ENCODE data around the gene NTN3.
A peak's percentile ranks its signal among the peaks of the same experiment; 100 is the strongest.

The NTN3 gene

GRCh38 chr16:2456551-2457153 lies 14.4 kb upstream of the NTN3 start:
- Histone ChIP-seq H3K9me3 (ENCODE audit: control insufficient read depth in 5 of 5, low read length in 5 of 5) (peaks cover 0 to 3% (median 0%) of the 10 kb centered on the region in 5 donors), H3K36me3 (ENCODE audit: control insufficient read depth in 5 of 5, insufficient read depth in 5 of 5, low read length in 5 of 5) (peaks cover 0 to 31% (median 28%) of the 10 kb centered on the region in 5 donors), H3K27ac (ENCODE audit: low read depth, low read length) (no peak overlapping the region), H3K4me1 (ENCODE audit: control insufficient read depth in 5 of 5, insufficient read depth in 5 of 5, low read length in 5 of 5) (peaks cover 0 to 23% (median 15%) of the 10 kb centered on the region in 5 donors), H3K27me3 (ENCODE audit: control insufficient read depth in 5 of 5, insufficient read depth in 4 of 5, low read length in 5 of 5) (no peaks in the 10 kb centered on the region), H3K9ac (ENCODE audit: low read length in 5 of 5) (no peak overlapping the region), H3K4me3 (ENCODE audit: low read depth in 1 of 5, low read length in 5 of 5) (no peak overlapping the region)

GRCh38 chr16:2457267-2457666 lies 13.8 kb upstream of the NTN3 start:
- H3K27me3 ChIP-seq (ENCODE audit: control insufficient read depth in 5 of 5, insufficient read depth in 4 of 5, low read length in 5 of 5) = no peaks in the 10 kb centered on the region
- H3K27ac ChIP-seq (ENCODE audit: low read depth, low read length) = no peak overlapping the region
- no peak overlapping the region for H3K4me3 ChIP-seq (ENCODE audit: low read depth in 1 of 5, low read length in 5 of 5)
- peak overlapping the region in 1 of 5 donors; percentile 44 for H3K9ac ChIP-seq (ENCODE audit: low read length in 5 of 5)
- peaks cover 0 to 23% (median 15%) of the 10 kb centered on the region in 5 donors for H3K4me1 ChIP-seq (ENCODE audit: control insufficient read depth in 5 of 5, insufficient read depth in 5 of 5, low read length in 5 of 5)
- peaks cover 0 to 3% (median 0%) of the 10 kb centered on the region in 5 donors for H3K9me3 ChIP-seq (ENCODE audit: control insufficient read depth in 5 of 5, low read length in 5 of 5)
- peaks cover 0 to 29% (median 27%) of the 10 kb centered on the region in 5 donors for H3K36me3 ChIP-seq (ENCODE audit: control insufficient read depth in 5 of 5, insufficient read depth in 5 of 5, low read length in 5 of 5)

GRCh38 chr16:2457946-2458345 lies 13.2 kb upstream of the NTN3 start:
- no peak overlapping the region for H3K27ac ChIP-seq (ENCODE audit: low read depth, low read length)
- no peak overlapping the region for H3K9ac ChIP-seq (ENCODE audit: low read length in 5 of 5)
- H3K36me3 ChIP-seq (ENCODE audit: control insufficient read depth in 5 of 5, insufficient read depth in 5 of 5, low read length in 5 of 5) = peaks cover 0 to 28% (median 24%) of the 10 kb centered on the region in 5 donors
- no peak overlapping the region for H3K4me3 ChIP-seq (ENCODE audit: low read depth in 1 of 5, low read length in 5 of 5)
- H3K27me3 ChIP-seq (ENCODE audit: control insufficient read depth in 5 of 5, insufficient read depth in 4 of 5, low read length in 5 of 5) = no peaks in the 10 kb centered on the region
- H3K9me3 ChIP-seq (ENCODE audit: control insufficient read depth in 5 of 5, low read length in 5 of 5) = peaks cover 0 to 3% (median 0%) of the 10 kb centered on the region in 5 donors
- H3K4me1 ChIP-seq (ENCODE audit: control insufficient read depth in 5 of 5, insufficient read depth in 5 of 5, low read length in 5 of 5) = peaks cover 0 to 23% (median 15%) of the 10 kb centered on the region in 5 donors

GRCh38 chr16:2458887-2459646 lies 12.0 kb upstream of the NTN3 start:
- Histone ChIP-seq H3K9ac (ENCODE audit: low read length in 5 of 5) (peak overlapping the region in 4 of 5 donors; percentile 68 to 89 (median 75)), H3K4me3 (ENCODE audit: low read depth in 1 of 5, low read length in 5 of 5) (peak overlapping the region; percentile 59 to 84 (median 78)), H3K27ac (ENCODE audit: low read depth, low read length) (no peak overlapping the region), H3K4me1 (ENCODE audit: control insufficient read depth in 5 of 5, insufficient read depth in 5 of 5, low read length in 5 of 5) (peaks cover 0 to 23% (median 15%) of the 10 kb centered on the region in 5 donors), H3K9me3 (ENCODE audit: control insufficient read depth in 5 of 5, low read length in 5 of 5) (peaks cover 0 to 3% (median 0%) of the 10 kb centered on the region in 5 donors), H3K27me3 (ENCODE audit: control insufficient read depth in 5 of 5, insufficient read depth in 4 of 5, low read length in 5 of 5) (no peaks in the 10 kb centered on the region), H3K36me3 (ENCODE audit: control insufficient read depth in 5 of 5, insufficient read depth in 5 of 5, low read length in 5 of 5) (peaks cover 0 to 20% (median 15%) of the 10 kb centered on the region in 5 donors)

- peak within 1 kb of the TSS in 4 of 5 donors; percentile 68 to 89 (median 75) for H3K9ac ChIP-seq (ENCODE audit: low read length in 5 of 5)
- H3K4me3 ChIP-seq (ENCODE audit: low read depth in 1 of 5, low read length in 5 of 5) = peak within 1 kb of the TSS; percentile 59 to 84 (median 78)
- no peak within 1 kb of the TSS for H3K27ac ChIP-seq (ENCODE audit: low read depth, low read length)
- H3K9me3 ChIP-seq (ENCODE audit: control insufficient read depth in 5 of 5, low read length in 5 of 5) = peaks cover 0 to 3% (median 0%) of the 10 kb centered on the region in 5 donors
- peaks cover 0 to 23% (median 15%) of the 10 kb centered on the region in 5 donors for H3K4me1 ChIP-seq (ENCODE audit: control insufficient read depth in 5 of 5, insufficient read depth in 5 of 5, low read length in 5 of 5)
- peaks cover 0 to 18% (median 14%) of the 10 kb centered on the region in 5 donors for H3K36me3 ChIP-seq (ENCODE audit: control insufficient read depth in 5 of 5, insufficient read depth in 5 of 5, low read length in 5 of 5)
- no peaks in the 10 kb centered on the region for H3K27me3 ChIP-seq (ENCODE audit: control insufficient read depth in 5 of 5, insufficient read depth in 4 of 5, low read length in 5 of 5)
These were observed 11.3 kb upstream of the NTN3 start, which contains the start of gene TEDC2 for GRCh38 chr16:2459647-2460390. Gene TEDC2, plus strand, starts transcription at chr16:2460109. Its CDS starts 36 bp downstream, at chr16:2460145.

- Histone ChIP-seq H3K4me3 (ENCODE audit: low read depth in 1 of 5, low read length in 5 of 5) (peak overlapping the region in 4 of 5 donors; percentile 47 to 84 (median 80)), H3K9ac (ENCODE audit: low read length in 5 of 5) (peak overlapping the region in 2 of 5 donors; percentile 27 to 55), H3K9me3 (ENCODE audit: control insufficient read depth in 5 of 5, low read length in 5 of 5) (peaks cover 0 to 3% (median 0%) of the 10 kb centered on the region in 5 donors), H3K36me3 (ENCODE audit: control insufficient read depth in 5 of 5, insufficient read depth in 5 of 5, low read length in 5 of 5) (peaks cover 0 to 18% (median 13%) of the 10 kb centered on the region in 5 donors), H3K4me1 (ENCODE audit: control insufficient read depth in 5 of 5, insufficient read depth in 5 of 5, low read length in 5 of 5) (peaks cover 0 to 23% (median 15%) of the 10 kb centered on the region in 5 donors), H3K27me3 (ENCODE audit: control insufficient read depth in 5 of 5, insufficient read depth in 4 of 5, low read length in 5 of 5) (no peaks in the 10 kb centered on the region), H3K27ac (ENCODE audit: low read depth, low read length) (no peak overlapping the region)
These were observed 10.7 kb upstream of the NTN3 start for GRCh38 chr16:2460391-2460713.

GRCh38 chr16:2460916-2461315 lies 10.2 kb upstream of the NTN3 start:
- Histone ChIP-seq H3K4me3 (ENCODE audit: low read depth in 1 of 5, low read length in 5 of 5) (no peak overlapping the region), H3K27me3 (ENCODE audit: control insufficient read depth in 5 of 5, insufficient read depth in 4 of 5, low read length in 5 of 5) (no peaks in the 10 kb centered on the region), H3K9me3 (ENCODE audit: control insufficient read depth in 5 of 5, low read length in 5 of 5) (peaks cover 0 to 3% (median 0%) of the 10 kb centered on the region in 5 donors), H3K36me3 (ENCODE audit: control insufficient read depth in 5 of 5, insufficient read depth in 5 of 5, low read length in 5 of 5) (peaks cover 0 to 14% (median 9%) of the 10 kb centered on the region in 5 donors), H3K9ac (ENCODE audit: low read length in 5 of 5) (no peak overlapping the region), H3K4me1 (ENCODE audit: control insufficient read depth in 5 of 5, insufficient read depth in 5 of 5, low read length in 5 of 5) (peaks cover 0 to 23% (median 15%) of the 10 kb centered on the region in 5 donors), H3K27ac (ENCODE audit: low read depth, low read length) (no peak overlapping the region)

GRCh38 chr16:2462031-2462866 lies 8.8 kb upstream of the NTN3 start:
- Histone ChIP-seq H3K27me3 (ENCODE audit: control insufficient read depth in 5 of 5, insufficient read depth in 4 of 5, low read length in 5 of 5) (peaks cover 0 to 3% (median 0%) of the 10 kb centered on the region in 5 donors), H3K27ac (ENCODE audit: low read depth, low read length) (no peak overlapping the region), H3K9ac (ENCODE audit: low read length in 5 of 5) (no peak overlapping the region), H3K36me3 (ENCODE audit: control insufficient read depth in 5 of 5, insufficient read depth in 5 of 5, low read length in 5 of 5) (peaks cover 0 to 2% (median 0%) of the 10 kb centered on the region in 5 donors), H3K4me3 (ENCODE audit: low read depth in 1 of 5, low read length in 5 of 5) (no peak overlapping the region), H3K4me1 (ENCODE audit: control insufficient read depth in 5 of 5, insufficient read depth in 5 of 5, low read length in 5 of 5) (peaks cover 0 to 26% (median 17%) of the 10 kb centered on the region in 5 donors), H3K9me3 (ENCODE audit: control insufficient read depth in 5 of 5, low read length in 5 of 5) (no peaks in the 10 kb centered on the region)

GRCh38 chr16:2464333-2464732 lies 6.8 kb upstream of the NTN3 start:
- Histone ChIP-seq H3K27ac (ENCODE audit: low read depth, low read length) (no peak overlapping the region), H3K27me3 (ENCODE audit: control insufficient read depth in 5 of 5, insufficient read depth in 4 of 5, low read length in 5 of 5) (peaks cover 0 to 6% (median 0%) of the 10 kb centered on the region in 5 donors), H3K4me3 (ENCODE audit: low read depth in 1 of 5, low read length in 5 of 5) (no peak overlapping the region), H3K36me3 (ENCODE audit: control insufficient read depth in 5 of 5, insufficient read depth in 5 of 5, low read length in 5 of 5) (no peaks in the 10 kb centered on the region), H3K9me3 (ENCODE audit: control insufficient read depth in 5 of 5, low read length in 5 of 5) (no peaks in the 10 kb centered on the region), H3K9ac (ENCODE audit: low read length in 5 of 5) (no peak overlapping the region), H3K4me1 (ENCODE audit: control insufficient read depth in 5 of 5, insufficient read depth in 5 of 5, low read length in 5 of 5) (peaks cover 0 to 36% (median 28%) of the 10 kb centered on the region in 5 donors)

Data from subcutaneous abdominal adipose tissue (tissue), 5 donors.